ENCODE measurements around the gene HOXA2. TPM values are rescaled to one million over a fixed set of nuclear protein-coding genes. Genes with fewer than 3 reads are reported as not detected.

HOXA2 gene
- total and polyA plus RNA-seq, 2 of the 13 experiments (the other 11 are each of a cell fraction or from before 2014, with no cell fraction given) = 0.22 to 0.29 TPM

DNA sequence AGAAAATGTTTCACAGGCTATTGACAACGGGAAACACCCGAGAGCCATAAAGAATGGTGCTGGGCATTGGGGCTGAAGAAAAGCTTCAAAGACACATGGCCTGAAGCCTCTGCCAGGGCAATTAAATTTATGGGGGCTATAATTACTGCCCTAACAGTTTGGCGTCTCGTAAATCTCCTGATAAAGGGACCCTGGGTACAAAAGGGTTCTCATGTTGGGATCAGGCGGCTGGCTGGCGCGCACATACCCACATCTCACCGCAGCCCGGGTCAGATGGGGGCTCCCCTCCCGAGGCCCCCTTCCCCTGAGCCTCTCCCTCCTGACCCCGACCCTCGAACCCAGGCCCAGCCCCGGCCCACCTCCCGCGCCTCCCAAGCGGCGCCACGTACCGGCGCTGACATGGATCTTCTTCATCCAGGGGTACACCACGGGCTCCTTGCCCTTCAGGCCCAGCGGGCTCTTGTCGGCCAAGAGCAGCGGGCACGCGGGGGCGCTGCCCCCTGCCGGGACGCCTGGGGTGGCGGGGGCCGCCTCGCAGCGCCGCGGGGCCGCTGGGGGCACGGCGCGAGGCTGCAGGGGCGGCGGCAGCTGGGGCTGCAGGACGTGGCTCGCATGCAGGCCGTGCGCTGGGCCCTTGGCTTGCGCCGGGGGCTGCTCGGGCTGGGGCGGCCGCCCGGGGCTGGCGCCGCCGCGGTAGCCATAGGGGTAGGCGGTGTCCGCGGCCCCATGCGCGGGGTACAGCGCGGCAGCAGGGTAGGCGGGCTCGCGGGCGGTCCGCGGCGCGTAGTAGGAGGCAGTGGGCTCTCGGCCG is 27.5 kb upstream of the HOXA2 start (continued):
- TF ChIP-seq, protein P1, sequence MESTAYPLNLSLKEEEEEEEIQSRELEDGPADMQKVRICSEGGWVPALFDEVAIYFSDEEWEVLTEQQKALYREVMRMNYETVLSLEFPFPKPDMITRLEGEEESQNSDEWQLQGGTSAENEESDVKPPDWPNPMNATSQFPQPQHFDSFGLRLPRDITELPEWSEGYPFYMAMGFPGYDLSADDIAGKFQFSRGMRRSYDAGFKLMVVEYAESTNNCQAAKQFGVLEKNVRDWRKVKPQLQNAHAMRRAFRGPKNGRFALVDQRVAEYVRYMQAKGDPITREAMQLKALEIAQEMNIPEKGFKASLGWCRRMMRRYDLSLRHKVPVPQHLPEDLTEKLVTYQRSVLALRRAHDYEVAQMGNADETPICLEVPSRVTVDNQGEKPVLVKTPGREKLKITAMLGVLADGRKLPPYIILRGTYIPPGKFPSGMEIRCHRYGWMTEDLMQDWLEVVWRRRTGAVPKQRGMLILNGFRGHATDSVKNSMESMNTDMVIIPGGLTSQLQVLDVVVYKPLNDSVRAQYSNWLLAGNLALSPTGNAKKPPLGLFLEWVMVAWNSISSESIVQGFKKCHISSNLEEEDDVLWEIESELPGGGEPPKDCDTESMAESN (CRISPR knock-in tag; conservative IDR thresholded peaks at IDR 0.05) = peak; percentile 9; the same call in 1 of the 2 replicates
- TF ChIP-seq KDM2A (CRISPR knock-in tag; IDR thresholded peaks at IDR 0.05; ENCODE audit: borderline replicate concordance, low read depth) = peak; percentile 77
- peak; percentile 36; the same call in 1 of the 2 replicates for TF ChIP-seq MED1 (CRISPR knock-in tag; IDR thresholded peaks at IDR 0.05)
- TF ChIP-seq AGO2 (optimal IDR thresholded peaks at IDR 0.05; ENCODE audit: low read depth, low read length) = peak; percentile 35
- TF ChIP-seq, protein P2, sequence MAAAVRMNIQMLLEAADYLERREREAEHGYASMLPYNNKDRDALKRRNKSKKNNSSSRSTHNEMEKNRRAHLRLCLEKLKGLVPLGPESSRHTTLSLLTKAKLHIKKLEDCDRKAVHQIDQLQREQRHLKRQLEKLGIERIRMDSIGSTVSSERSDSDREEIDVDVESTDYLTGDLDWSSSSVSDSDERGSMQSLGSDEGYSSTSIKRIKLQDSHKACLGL (CRISPR knock-in tag; IDR thresholded peaks at IDR 0.05) = no peak
- TF ChIP-seq, protein P3, sequence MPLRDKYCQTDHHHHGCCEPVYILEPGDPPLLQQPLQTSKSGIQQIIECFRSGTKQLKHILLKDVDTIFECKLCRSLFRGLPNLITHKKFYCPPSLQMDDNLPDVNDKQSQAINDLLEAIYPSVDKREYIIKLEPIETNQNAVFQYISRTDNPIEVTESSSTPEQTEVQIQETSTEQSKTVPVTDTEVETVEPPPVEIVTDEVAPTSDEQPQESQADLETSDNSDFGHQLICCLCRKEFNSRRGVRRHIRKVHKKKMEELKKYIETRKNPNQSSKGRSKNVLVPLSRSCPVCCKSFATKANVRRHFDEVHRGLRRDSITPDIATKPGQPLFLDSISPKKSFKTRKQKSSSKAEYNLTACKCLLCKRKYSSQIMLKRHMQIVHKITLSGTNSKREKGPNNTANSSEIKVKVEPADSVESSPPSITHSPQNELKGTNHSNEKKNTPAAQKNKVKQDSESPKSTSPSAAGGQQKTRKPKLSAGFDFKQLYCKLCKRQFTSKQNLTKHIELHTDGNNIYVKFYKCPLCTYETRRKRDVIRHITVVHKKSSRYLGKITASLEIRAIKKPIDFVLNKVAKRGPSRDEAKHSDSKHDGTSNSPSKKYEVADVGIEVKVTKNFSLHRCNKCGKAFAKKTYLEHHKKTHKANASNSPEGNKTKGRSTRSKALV (CRISPR knock-in tag; IDR thresholded peaks at IDR 0.05) = 0 out of 2 replicates have a peak, but pooled peaks have one; percentile 32
- peak; percentile 70 for TF ChIP-seq ZFY (CRISPR knock-in tag; IDR thresholded peaks at IDR 0.05)
- no peak for TF ChIP-seq SIN3B (IDR thresholded peaks at IDR 0.05; ENCODE audit: low read length)
- TF ChIP-seq, protein P4, sequence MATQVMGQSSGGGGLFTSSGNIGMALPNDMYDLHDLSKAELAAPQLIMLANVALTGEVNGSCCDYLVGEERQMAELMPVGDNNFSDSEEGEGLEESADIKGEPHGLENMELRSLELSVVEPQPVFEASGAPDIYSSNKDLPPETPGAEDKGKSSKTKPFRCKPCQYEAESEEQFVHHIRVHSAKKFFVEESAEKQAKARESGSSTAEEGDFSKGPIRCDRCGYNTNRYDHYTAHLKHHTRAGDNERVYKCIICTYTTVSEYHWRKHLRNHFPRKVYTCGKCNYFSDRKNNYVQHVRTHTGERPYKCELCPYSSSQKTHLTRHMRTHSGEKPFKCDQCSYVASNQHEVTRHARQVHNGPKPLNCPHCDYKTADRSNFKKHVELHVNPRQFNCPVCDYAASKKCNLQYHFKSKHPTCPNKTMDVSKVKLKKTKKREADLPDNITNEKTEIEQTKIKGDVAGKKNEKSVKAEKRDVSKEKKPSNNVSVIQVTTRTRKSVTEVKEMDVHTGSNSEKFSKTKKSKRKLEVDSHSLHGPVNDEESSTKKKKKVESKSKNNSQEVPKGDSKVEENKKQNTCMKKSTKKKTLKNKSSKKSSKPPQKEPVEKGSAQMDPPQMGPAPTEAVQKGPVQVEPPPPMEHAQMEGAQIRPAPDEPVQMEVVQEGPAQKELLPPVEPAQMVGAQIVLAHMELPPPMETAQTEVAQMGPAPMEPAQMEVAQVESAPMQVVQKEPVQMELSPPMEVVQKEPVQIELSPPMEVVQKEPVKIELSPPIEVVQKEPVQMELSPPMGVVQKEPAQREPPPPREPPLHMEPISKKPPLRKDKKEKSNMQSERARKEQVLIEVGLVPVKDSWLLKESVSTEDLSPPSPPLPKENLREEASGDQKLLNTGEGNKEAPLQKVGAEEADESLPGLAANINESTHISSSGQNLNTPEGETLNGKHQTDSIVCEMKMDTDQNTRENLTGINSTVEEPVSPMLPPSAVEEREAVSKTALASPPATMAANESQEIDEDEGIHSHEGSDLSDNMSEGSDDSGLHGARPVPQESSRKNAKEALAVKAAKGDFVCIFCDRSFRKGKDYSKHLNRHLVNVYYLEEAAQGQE (IDR thresholded peaks at IDR 0.05; ENCODE audit: borderline replicate concordance in 1 of 2, low read depth in 1 of 2, low read length in 2 of 2) = no peak
- TF ChIP-seq ZSCAN21 (CRISPR knock-in tag; IDR thresholded peaks at IDR 0.05; ENCODE audit: borderline replicate concordance) = peak; percentile 38; the same call in 1 of the 2 replicates
- 0 out of 2 replicates have a peak, but pooled peaks have one; percentile 32 for TF ChIP-seq MAF1 (CRISPR knock-in tag; IDR thresholded peaks at IDR 0.05; ENCODE audit: borderline replicate concordance)
- TF ChIP-seq ZMAT3 (CRISPR knock-in tag; conservative IDR thresholded peaks at IDR 0.05) = 0 out of 2 replicates have a peak, but pooled peaks have one; percentile 29
- TF ChIP-seq, protein P5, sequence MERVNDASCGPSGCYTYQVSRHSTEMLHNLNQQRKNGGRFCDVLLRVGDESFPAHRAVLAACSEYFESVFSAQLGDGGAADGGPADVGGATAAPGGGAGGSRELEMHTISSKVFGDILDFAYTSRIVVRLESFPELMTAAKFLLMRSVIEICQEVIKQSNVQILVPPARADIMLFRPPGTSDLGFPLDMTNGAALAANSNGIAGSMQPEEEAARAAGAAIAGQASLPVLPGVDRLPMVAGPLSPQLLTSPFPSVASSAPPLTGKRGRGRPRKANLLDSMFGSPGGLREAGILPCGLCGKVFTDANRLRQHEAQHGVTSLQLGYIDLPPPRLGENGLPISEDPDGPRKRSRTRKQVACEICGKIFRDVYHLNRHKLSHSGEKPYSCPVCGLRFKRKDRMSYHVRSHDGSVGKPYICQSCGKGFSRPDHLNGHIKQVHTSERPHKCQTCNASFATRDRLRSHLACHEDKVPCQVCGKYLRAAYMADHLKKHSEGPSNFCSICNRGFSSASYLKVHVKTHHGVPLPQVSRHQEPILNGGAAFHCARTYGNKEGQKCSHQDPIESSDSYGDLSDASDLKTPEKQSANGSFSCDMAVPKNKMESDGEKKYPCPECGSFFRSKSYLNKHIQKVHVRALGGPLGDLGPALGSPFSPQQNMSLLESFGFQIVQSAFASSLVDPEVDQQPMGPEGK (CRISPR knock-in tag; IDR thresholded peaks at IDR 0.05) = peak; percentile 85
- TF ChIP-seq, protein P6, sequence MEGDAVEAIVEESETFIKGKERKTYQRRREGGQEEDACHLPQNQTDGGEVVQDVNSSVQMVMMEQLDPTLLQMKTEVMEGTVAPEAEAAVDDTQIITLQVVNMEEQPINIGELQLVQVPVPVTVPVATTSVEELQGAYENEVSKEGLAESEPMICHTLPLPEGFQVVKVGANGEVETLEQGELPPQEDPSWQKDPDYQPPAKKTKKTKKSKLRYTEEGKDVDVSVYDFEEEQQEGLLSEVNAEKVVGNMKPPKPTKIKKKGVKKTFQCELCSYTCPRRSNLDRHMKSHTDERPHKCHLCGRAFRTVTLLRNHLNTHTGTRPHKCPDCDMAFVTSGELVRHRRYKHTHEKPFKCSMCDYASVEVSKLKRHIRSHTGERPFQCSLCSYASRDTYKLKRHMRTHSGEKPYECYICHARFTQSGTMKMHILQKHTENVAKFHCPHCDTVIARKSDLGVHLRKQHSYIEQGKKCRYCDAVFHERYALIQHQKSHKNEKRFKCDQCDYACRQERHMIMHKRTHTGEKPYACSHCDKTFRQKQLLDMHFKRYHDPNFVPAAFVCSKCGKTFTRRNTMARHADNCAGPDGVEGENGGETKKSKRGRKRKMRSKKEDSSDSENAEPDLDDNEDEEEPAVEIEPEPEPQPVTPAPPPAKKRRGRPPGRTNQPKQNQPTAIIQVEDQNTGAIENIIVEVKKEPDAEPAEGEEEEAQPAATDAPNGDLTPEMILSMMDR (CRISPR knock-in tag; IDR thresholded peaks at IDR 0.05) = peak; percentile 68

All from HepG2 (cell line).